MM.1S (cell line): Measurements from ENCODE around the gene GTF2IRD1.

ENCODE experiments used
- DNase-seq: peaks from one replicate; pipeline ENCODE4 v3.0.0-alpha.2; 2015
- H2AFZ ChIP-seq: fragments of 300-600 bp; sonication (generic); 2 replicates; pipeline ENCODE4 v1.6.0; 2016; ENCODE audit warnings: antibody characterized with exemption, low read length
- H3F3A ChIP-seq: fragments of 300-600 bp; sonication (generic); 2 replicates; pipeline ENCODE4 v1.6.1; 2016; ENCODE audit warnings: mild to moderate bottlenecking, antibody characterized with exemption, low read length, moderate library complexity, mixed read lengths; ENCODE audit not compliant: insufficient read depth
- H3K27ac ChIP-seq: fragments of 300-600 bp; sonication (generic); 2 replicates; pipeline ENCODE4 v1.5.1; 2016; ENCODE audit warnings: mild to moderate bottlenecking, low read length
- H3K27me3 ChIP-seq: fragments of 300-600 bp; sonication (generic); replicated peaks from 2 replicates; pipeline ENCODE4 v1.6.0; 2016; ENCODE audit warnings: low read length; ENCODE audit not compliant: insufficient read depth
- H3K36me3 ChIP-seq: fragments of 300-600 bp; sonication (generic); replicated peaks from 2 replicates; pipeline ENCODE4 v1.6.1; 2016; ENCODE audit warnings: mild to moderate bottlenecking, low read length, mixed read lengths; ENCODE audit not compliant: insufficient read depth
- H3K4me1 ChIP-seq: fragments of 300-600 bp; sonication (generic); 2 replicates; pipeline ENCODE4 v1.6.1; 2016; ENCODE audit warnings: low read length, mixed read lengths
- H3K4me2 ChIP-seq: fragments of 300-600 bp; sonication (generic); 2 replicates; pipeline ENCODE4 v1.6.0; 2016; ENCODE audit warnings: low read depth, low read length
- H3K4me3 ChIP-seq: fragments of 300-600 bp; sonication (generic); 2 replicates; pipeline ENCODE4 v1.5.1; 2016; ENCODE audit warnings: low read length, mixed read lengths
- H3K79me2 ChIP-seq: fragments of 300-600 bp; sonication (generic); 2 replicates; pipeline ENCODE4 v1.6.1; 2016; ENCODE audit warnings: mixed run types, low read length, mixed read lengths
- H3K9ac ChIP-seq: fragments of 300-600 bp; sonication (generic); 2 replicates; pipeline ENCODE4 v1.6.1; 2016; ENCODE audit warnings: low read length, mixed read lengths
- H3K9me2 ChIP-seq: fragments of 300-600 bp; sonication (generic); replicated peaks from 2 replicates; pipeline ENCODE4 v1.6.1; 2016; ENCODE audit warnings: mild to moderate bottlenecking, low read length, mixed read lengths; ENCODE audit not compliant: insufficient read depth
- H3K9me3 ChIP-seq: fragments of 300-600 bp; sonication (generic); replicated peaks from 2 replicates; pipeline ENCODE4 v1.6.1; 2016; ENCODE audit warnings: mild to moderate bottlenecking, low read length, mixed read lengths; ENCODE audit not compliant: insufficient read depth
- H4K20me1 ChIP-seq: fragments of 300-600 bp; sonication (generic); 2 replicates; pipeline ENCODE4 v1.6.1; 2016; ENCODE audit warnings: mild to moderate bottlenecking, low read length, moderate library complexity, mixed read lengths; ENCODE audit not compliant: insufficient read depth
- CTCF ChIP-seq: fragments of 300-600 bp; sonication (generic); IDR thresholded peaks from 2 replicates; pipeline ENCODE4 v1.5.1; 2016; ENCODE audit warnings: antibody characterized with exemption, low read length, mixed read lengths
- EZH2 ChIP-seq: fragments of 300-600 bp; sonication (generic); optimal IDR thresholded peaks from 2 replicates; pipeline ENCODE3; 2017; ENCODE audit warnings: low read depth, mild to moderate bottlenecking, antibody characterized with exemption, low read length, mixed read lengths
- EZH2phosphoT487 ChIP-seq: fragments of 300-600 bp; sonication (generic); IDR thresholded peaks from 2 replicates; pipeline ENCODE4 v1.6.1; 2018; ENCODE audit warnings: antibody characterized with exemption, low read length

The GTF2IRD1 gene

DNA sequence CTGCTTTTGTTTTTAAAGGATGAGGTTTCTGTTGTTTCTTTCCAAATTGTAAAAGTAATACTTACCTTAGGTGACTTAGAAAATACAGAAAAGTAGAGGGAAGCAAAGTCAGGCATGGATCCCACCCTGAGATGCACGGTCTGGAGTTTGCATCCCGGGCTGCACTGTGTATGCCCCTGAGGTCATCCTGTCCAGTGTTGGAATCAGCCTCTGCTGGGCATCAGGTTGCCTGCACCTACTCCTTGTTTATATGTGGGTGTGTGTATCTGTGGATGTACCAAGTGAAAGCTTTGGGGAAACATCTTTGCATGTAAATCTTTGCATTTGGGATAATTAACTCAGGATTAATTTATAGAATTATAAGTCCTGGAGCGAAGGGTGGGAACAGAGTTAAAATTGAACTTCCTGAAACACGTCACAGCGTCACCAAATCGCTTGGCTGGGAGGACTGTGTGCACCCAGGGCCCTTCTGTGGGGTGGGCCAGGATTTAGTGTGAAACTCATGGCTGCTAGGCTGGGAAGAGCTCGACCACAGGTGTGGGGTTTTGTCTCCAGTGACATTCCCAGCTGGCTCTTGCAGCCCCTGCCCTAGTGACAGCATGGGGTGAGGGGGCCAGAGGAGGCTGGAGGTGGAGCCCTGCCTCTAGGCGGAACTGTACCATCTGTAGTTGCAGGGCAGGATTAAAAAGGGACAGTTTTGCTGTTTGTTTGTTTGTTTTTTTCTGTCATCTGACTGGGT lies 27.9 kb downstream of the GTF2IRD1 start:
- no peak overlapping the region for H3K27ac ChIP-seq
- DNase-seq = no peak
- H3K9me2 ChIP-seq = no peaks in the 10 kb centered on the region
- H3K9me3 ChIP-seq = no peaks in the 10 kb centered on the region
- H3K4me3 ChIP-seq = no peak overlapping the region
- H4K20me1 ChIP-seq = no peaks in the 10 kb centered on the region
- no peak overlapping the region for H3K9ac ChIP-seq
- no peaks in the 10 kb centered on the region for H3K36me3 ChIP-seq
- no peaks in the 10 kb centered on the region for H3K27me3 ChIP-seq
- no peak for TF ChIP-seq EZH2
- TF ChIP-seq CTCF = no peak
- TF ChIP-seq EZH2phosphoT487 = no peak
- H3K4me1 ChIP-seq = no peaks in the 10 kb centered on the region
- no peaks in the 10 kb centered on the region for H3F3A ChIP-seq
- no peak overlapping the region for H2AFZ ChIP-seq
- no peak overlapping the region for H3K4me2 ChIP-seq
- peaks cover 21% of the 10 kb centered on the region for H3K79me2 ChIP-seq

DNA sequence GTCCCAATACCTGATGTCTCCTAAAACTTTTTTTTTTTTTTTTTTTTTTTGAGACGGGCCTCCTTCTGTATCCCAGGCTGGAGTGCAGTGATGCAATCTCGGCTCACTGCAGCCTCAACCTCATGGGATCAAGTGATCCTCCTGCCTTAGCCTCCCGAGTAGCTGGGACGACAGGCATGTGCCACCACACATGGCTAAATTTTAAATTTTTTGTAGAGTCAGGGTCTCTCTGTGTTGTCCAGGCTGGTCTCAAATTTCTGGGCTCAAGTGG lies 28.4 kb downstream of the GTF2IRD1 start:
- Histone ChIP-seq H3K27ac (no peak overlapping the region), H3K4me1 (no peaks in the 10 kb centered on the region), H3K4me2 (no peak overlapping the region), H3K9me3 (no peaks in the 10 kb centered on the region), H3F3A (no peaks in the 10 kb centered on the region), H3K4me3 (no peak overlapping the region), H3K9ac (no peak overlapping the region), H3K36me3 (no peaks in the 10 kb centered on the region), H3K9me2 (no peaks in the 10 kb centered on the region), H4K20me1 (no peaks in the 10 kb centered on the region), H3K79me2 (peaks cover 19% of the 10 kb centered on the region; the same call in 1 of the 2 replicates), H2AFZ (no peak overlapping the region), H3K27me3 (no peaks in the 10 kb centered on the region)
- TF ChIP-seq EZH2 (no peak), EZH2phosphoT487 (no peak), CTCF (no peak)
- no peak for DNase-seq

- no peak for DNase-seq
- Histone ChIP-seq H3K9ac (no peak overlapping the region), H2AFZ (no peak overlapping the region), H3K9me3 (no peaks in the 10 kb centered on the region), H3F3A (no peaks in the 10 kb centered on the region), H3K79me2 (peaks cover 19% of the 10 kb centered on the region; the same call in 1 of the 2 replicates), H3K27me3 (no peaks in the 10 kb centered on the region), H3K36me3 (no peaks in the 10 kb centered on the region), H3K4me1 (no peaks in the 10 kb centered on the region), H3K27ac (no peak overlapping the region), H3K4me3 (no peak overlapping the region), H4K20me1 (no peaks in the 10 kb centered on the region), H3K9me2 (no peaks in the 10 kb centered on the region), H3K4me2 (no peak overlapping the region)
- TF ChIP-seq EZH2phosphoT487 (no peak), EZH2 (no peak), CTCF (no peak)
Measured at GRCh38 chr7:74482629-74483401, 29.1 kb downstream of the GTF2IRD1 start.
